IPS-18a (cell line): ENCODE results near the gene PRDM4.

ENCODE experiments used
- H3K27ac ChIP-seq: one replicate; pipeline ENCODE4 v1.5.1; 2013; ENCODE audit warnings: low read length
- H3K27me3 ChIP-seq: one replicate; pipeline ENCODE4 v1.6.1; 2013; ENCODE audit warnings: mild to moderate bottlenecking, low read length; ENCODE audit not compliant: control insufficient read depth, insufficient read depth
- H3K36me3 ChIP-seq: one replicate; pipeline ENCODE4 v1.6.1; 2013; ENCODE audit warnings: low read depth, low read length; ENCODE audit not compliant: control insufficient read depth
- H3K4me1 ChIP-seq: one replicate; pipeline ENCODE4 v1.6.1; 2013; ENCODE audit warnings: low read depth, low read length; ENCODE audit not compliant: control insufficient read depth
- H3K4me3 ChIP-seq: one replicate; pipeline ENCODE4 v1.5.1; 2013; ENCODE audit warnings: low read length
- H3K9ac ChIP-seq: one replicate; pipeline ENCODE4 v1.6.1; 2013; ENCODE audit warnings: mild to moderate bottlenecking, low read length, moderate library complexity
- H3K9me3 ChIP-seq: one replicate; pipeline ENCODE4 v1.6.1; 2013; ENCODE audit warnings: low read depth, low read length; ENCODE audit not compliant: control insufficient read depth

PRDM4 gene

GRCh38 chr12:107783406-107784376, 22.8 kb upstream of the PRDM4 start:
- Histone ChIP-seq H3K27ac (no peak overlapping the region), H3K4me1 (no peaks in the 10 kb centered on the region), H3K9me3 (no peaks in the 10 kb centered on the region), H3K4me3 (no peak overlapping the region), H3K9ac (no peak overlapping the region), H3K27me3 (peaks cover 11% of the 10 kb centered on the region), H3K36me3 (no peaks in the 10 kb centered on the region)

GRCh38 chr12:107782067-107782466, 21.1 kb upstream of the PRDM4 start:
- Histone ChIP-seq H3K27me3 (peaks cover 22% of the 10 kb centered on the region), H3K4me3 (no peak overlapping the region), H3K9ac (no peak overlapping the region), H3K36me3 (no peaks in the 10 kb centered on the region), H3K4me1 (no peaks in the 10 kb centered on the region), H3K27ac (no peak overlapping the region), H3K9me3 (no peaks in the 10 kb centered on the region)

- H3K4me3 ChIP-seq, result no peak overlapping the region
- no peak overlapping the region for H3K9ac ChIP-seq
- no peaks in the 10 kb centered on the region for H3K9me3 ChIP-seq
- no peak overlapping the region for H3K27ac ChIP-seq
- no peaks in the 10 kb centered on the region for H3K36me3 ChIP-seq
- H3K27me3 ChIP-seq, result peaks cover 40% of the 10 kb centered on the region
- H3K4me1 ChIP-seq, result no peaks in the 10 kb centered on the region
Observed at GRCh38 chr12:107780298-107780697, 19.4 kb upstream of the PRDM4 start.

GRCh38 chr12:107779077-107779831, 18.3 kb upstream of the PRDM4 start:
- Histone ChIP-seq H3K4me3 (no peak overlapping the region), H3K9me3 (no peaks in the 10 kb centered on the region), H3K36me3 (no peaks in the 10 kb centered on the region), H3K27ac (no peak overlapping the region), H3K4me1 (peaks cover 4% of the 10 kb centered on the region), H3K27me3 (peaks cover 51% of the 10 kb centered on the region), H3K9ac (no peak overlapping the region)

- Histone ChIP-seq H3K36me3 (no peaks in the 10 kb centered on the region), H3K27me3 (peaks cover 58% of the 10 kb centered on the region)
Observed at GRCh38 chr12:107778383-107779025, 17.6 kb upstream of the PRDM4 start.

GRCh38 chr12:107776171-107776570, 15.2 kb upstream of the PRDM4 start:
- Histone ChIP-seq H3K27me3 (peaks cover 79% of the 10 kb centered on the region), H3K27ac (no peak overlapping the region), H3K9me3 (no peaks in the 10 kb centered on the region), H3K36me3 (no peaks in the 10 kb centered on the region), H3K4me3 (peak overlapping the region; percentile 50), H3K4me1 (peaks cover 4% of the 10 kb centered on the region), H3K9ac (no peak overlapping the region)

More at GRCh38 chr12:107778383-107779025, 17.6 kb upstream of the PRDM4 start:
- no peak overlapping the region for H3K27ac ChIP-seq
- no peak overlapping the region for H3K9ac ChIP-seq
- H3K4me1 ChIP-seq, result peaks cover 4% of the 10 kb centered on the region
- no peak overlapping the region for H3K4me3 ChIP-seq
- H3K9me3 ChIP-seq, result no peaks in the 10 kb centered on the region

- Histone ChIP-seq H3K4me3 (peak overlapping the region; percentile 50), H3K27ac (no peak overlapping the region), H3K4me1 (peaks cover 4% of the 10 kb centered on the region), H3K9ac (no peak overlapping the region), H3K36me3 (no peaks in the 10 kb centered on the region), H3K9me3 (no peaks in the 10 kb centered on the region), H3K27me3 (peaks cover 79% of the 10 kb centered on the region)
Observed at GRCh38 chr12:107775093-107775721, 14.3 kb upstream of the PRDM4 start.

GRCh38 chr12:107774349-107775029, 13.6 kb upstream of the PRDM4 start, which contains the start of gene ASCL4:
Gene ASCL4 (plus strand): TSS chr12:107774704. CDS start chr12:107775219, 515 bp downstream.
- no peak within 1 kb of the TSS for H3K27ac ChIP-seq
- H3K9ac ChIP-seq, result no peak within 1 kb of the TSS
- no peaks in the 10 kb centered on the region for H3K9me3 ChIP-seq
- peaks cover 76% of the 10 kb centered on the region for H3K27me3 ChIP-seq
- H3K36me3 ChIP-seq, result no peaks in the 10 kb centered on the region
- peak within 1 kb of the TSS; percentile 50 for H3K4me3 ChIP-seq
- peaks cover 4% of the 10 kb centered on the region for H3K4me1 ChIP-seq

- no peaks in the 10 kb centered on the region for H3K9me3 ChIP-seq
- H3K27ac ChIP-seq, result no peak overlapping the region
- H3K4me1 ChIP-seq, result no peaks in the 10 kb centered on the region
- no peak overlapping the region for H3K4me3 ChIP-seq
- peaks cover 17% of the 10 kb centered on the region for H3K27me3 ChIP-seq
- no peak overlapping the region for H3K9ac ChIP-seq
- H3K36me3 ChIP-seq, result no peaks in the 10 kb centered on the region
Observed at GRCh38 chr12:107767466-107767865, 6.5 kb upstream of the PRDM4 start.

- no peaks in the 10 kb centered on the region for H3K9me3 ChIP-seq
- H3K36me3 ChIP-seq, result no peaks in the 10 kb centered on the region
- peaks cover 6% of the 10 kb centered on the region for H3K27me3 ChIP-seq
- H3K4me1 ChIP-seq, result no peaks in the 10 kb centered on the region
- no peak overlapping the region for H3K27ac ChIP-seq
- H3K9ac ChIP-seq, result no peak overlapping the region
- H3K4me3 ChIP-seq, result no peak overlapping the region
Observed at GRCh38 chr12:107765316-107765715, 4.4 kb upstream of the PRDM4 start.
